HUES64 (cell line): ENCODE measurements around the gene HTT.
"Not testable (repeated sequence)": the region's sequence is repeated elsewhere in the genome, so short reads cannot be mapped to it uniquely, and the experiment has no call there.

Source experiments
- H3K27ac ChIP-seq: 2 replicates; pipeline ENCODE4 v1.7.0; 2013; ENCODE audit warnings: low read depth, low read length, inconsistent platforms
- H3K27me3 ChIP-seq: 2 replicates; pipeline ENCODE4 v1.6.1; 2013; ENCODE audit warnings: mild to moderate bottlenecking, low read length; ENCODE audit not compliant: insufficient read depth
- H3K36me3 ChIP-seq: 2 replicates; pipeline ENCODE4 v1.6.1; 2013; ENCODE audit warnings: mild to moderate bottlenecking, low read length; ENCODE audit not compliant: insufficient read depth
- H3K4me1 ChIP-seq: 2 replicates; pipeline ENCODE4 v1.6.1; 2013; ENCODE audit warnings: mild to moderate bottlenecking, low read length, moderate library complexity; ENCODE audit not compliant: insufficient read depth
- H3K4me3 ChIP-seq: 2 replicates; pipeline ENCODE4 v1.5.1; 2013; ENCODE audit warnings: mild to moderate bottlenecking, low read length, moderate library complexity
- H3K9ac ChIP-seq: 2 replicates; pipeline ENCODE4 v1.6.1; 2013; ENCODE audit warnings: mild to moderate bottlenecking, low read depth, low read length
- H3K9me3 ChIP-seq: 2 replicates; pipeline ENCODE4 v1.6.1; 2013; ENCODE audit warnings: low read depth, low read length; ENCODE audit not compliant: insufficient read depth
- WGBS: fragments of 150-250, 120-280 bp; methylation state at CpG from one replicate; pipeline ENCODE4 v1.1.7; 2013; ENCODE audit warnings: missing lambda C conversion rate; 5-methylcytosine and 5-hydroxymethylcytosine counted together

Gene HTT

DNA sequence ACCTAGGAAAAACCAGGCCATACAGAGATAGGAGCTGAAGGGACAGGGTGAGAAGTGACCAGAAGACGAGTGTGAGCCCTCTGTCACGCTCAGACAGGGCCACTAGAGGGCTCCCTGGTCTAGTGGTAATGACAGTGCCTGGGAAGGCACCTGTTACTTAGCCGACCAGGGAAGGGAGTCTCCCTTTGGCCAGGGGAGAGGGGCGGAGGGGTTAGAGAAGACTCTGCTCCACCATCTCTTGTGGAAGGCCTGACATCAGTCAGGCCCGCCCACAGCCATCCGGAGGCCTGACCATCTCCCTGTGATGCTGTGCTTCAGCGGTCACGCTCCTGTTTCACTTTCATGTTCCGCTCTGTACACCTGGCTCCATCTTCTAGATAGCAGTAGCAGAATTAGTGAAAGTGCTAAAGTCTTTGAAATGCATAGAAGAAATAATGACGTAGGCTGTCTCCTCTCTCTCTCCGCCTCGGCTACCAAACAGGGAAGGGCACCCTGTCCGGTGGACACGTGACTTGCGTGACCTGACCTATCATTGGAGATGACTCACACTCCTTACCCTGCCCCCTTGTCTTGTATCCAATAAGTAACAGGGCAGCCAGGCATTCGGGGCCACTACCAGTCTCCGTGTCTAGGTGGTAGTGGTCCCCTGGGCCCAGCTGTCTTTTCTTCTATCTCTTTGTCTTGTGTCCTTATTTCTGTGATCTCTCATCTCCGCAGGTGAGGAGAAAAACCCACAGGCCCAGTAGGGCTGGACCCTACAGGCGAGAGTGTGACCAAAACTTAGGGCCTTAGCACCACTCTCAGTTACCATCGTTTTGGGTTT is 26.8 kb upstream of the HTT start:
- H3K9me3 ChIP-seq = no peaks in the 10 kb centered on the region
- no peak overlapping the region for H3K4me3 ChIP-seq
- H3K4me1 ChIP-seq = no peaks in the 10 kb centered on the region
- no peaks in the 10 kb centered on the region for H3K36me3 ChIP-seq
- whole genome bisulfite sequencing = 64% methylated on average over 20 of the region's 20 CpGs
- H3K9ac ChIP-seq = no peak overlapping the region
- H3K27ac ChIP-seq = no peak overlapping the region
- no peaks in the 10 kb centered on the region for H3K27me3 ChIP-seq

DNA sequence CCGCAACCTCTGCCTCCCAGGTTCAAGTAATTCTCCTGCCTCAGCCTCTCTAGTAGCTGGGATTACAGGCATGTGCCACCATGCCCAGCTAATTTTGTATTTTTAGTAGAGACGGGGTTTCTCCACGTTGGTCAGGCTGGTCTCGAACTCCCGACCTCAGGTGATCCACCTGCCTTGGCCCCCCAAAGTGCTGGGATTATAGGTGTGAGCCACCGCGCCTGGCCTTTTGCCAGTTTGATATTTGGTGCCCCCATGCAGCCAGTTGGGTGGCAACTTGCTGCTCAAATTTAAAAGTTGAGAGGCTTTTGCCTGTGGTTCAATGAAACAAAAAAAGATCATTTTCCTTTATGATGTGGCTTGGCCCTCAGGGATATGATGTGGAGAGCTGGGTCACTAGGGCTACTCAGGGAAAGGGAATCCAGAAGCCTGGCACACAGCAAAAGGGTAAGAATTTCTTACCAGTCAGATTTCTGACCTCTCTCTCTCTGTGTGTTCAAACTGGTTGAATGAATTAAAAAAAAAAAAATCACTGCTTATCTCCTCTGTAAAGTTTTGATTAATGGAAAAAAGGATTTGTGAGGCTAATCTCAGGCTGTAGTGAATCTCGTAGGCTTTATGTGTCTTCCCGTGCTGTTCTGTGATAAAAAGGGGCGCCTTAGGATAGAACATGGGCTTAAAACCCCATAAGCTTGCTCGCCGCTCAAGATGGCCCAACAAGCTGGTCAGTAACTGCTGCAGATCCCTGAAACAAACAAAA is 23.2 kb upstream of the HTT start:
- not testable (repeated sequence) for H3K4me1 ChIP-seq, H3K27ac ChIP-seq, H3K36me3 ChIP-seq, H3K9ac ChIP-seq, H3K4me3 ChIP-seq, H3K27me3 ChIP-seq
- WGBS = 94% methylated on average over 10 of the region's 12 CpGs
- H3K9me3 ChIP-seq = peaks cover 26% of the 10 kb centered on the region

DNA sequence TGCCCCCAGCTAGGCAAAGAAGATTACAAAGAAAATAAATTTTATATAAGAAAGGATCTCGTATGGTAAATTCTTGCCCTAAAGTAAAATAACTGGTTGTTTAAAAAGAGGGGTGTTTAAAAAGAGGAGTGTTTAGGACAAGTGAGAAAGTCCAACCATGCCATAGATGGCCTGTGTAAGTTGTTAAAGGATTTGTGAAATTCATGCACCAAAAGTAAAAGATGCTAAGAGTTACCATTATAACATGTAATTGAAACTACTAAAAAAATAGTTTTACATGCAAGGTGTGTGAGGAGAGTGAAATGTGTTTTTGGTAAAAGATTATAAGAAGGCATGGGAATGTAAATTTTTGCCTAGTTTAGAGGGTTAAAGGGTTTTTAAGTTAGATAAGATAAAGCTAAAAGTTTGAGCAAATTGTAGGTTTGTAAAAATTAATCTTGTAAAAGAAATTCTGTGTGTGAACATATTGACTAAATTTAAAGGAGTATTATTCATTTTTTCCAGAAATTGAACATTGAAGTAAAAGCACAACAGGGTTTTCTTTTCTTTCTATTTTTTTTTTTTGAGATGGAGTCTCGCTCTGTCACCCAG is 20.2 kb upstream of the HTT start:
- Histone ChIP-seq H3K4me3 (no peak overlapping the region), H3K9me3 (peaks cover 31% of the 10 kb centered on the region)
- 94% methylated on average over 2 of the region's 2 CpGs for WGBS

DNA sequence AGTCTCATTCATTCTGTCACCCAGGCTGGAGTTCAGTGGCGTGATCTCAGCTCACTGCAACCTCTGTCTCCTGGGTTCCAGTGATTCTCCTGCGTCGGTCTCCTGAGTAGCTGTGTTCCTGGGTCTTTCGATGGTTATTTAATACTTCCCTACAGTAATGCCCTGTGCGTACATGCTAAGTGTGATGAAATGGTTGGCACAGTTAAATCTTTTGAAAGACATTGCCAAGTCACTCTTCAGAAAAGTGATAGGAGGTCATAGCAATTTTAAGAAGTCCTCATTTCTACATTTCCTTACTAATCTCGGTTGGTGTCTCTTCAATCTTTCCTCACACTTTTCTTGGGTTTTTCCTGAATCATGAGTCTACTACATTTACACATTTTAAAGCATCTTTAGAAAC is 14.5 kb upstream of the HTT start:
- Histone ChIP-seq H3K27me3 (no peaks in the 10 kb centered on the region), H3K4me3 (no peak overlapping the region), H3K9me3 (peaks cover 17% of the 10 kb centered on the region), H3K9ac (no peak overlapping the region), H3K4me1 (no peaks in the 10 kb centered on the region), H3K36me3 (no peaks in the 10 kb centered on the region), H3K27ac (no peak overlapping the region)
- WGBS = 94% methylated on average over 6 of the region's 6 CpGs

More for the DNA sequence above, 20.2 kb upstream of the HTT start:
- H3K4me1 ChIP-seq = no peaks in the 10 kb centered on the region
- H3K36me3 ChIP-seq = no peaks in the 10 kb centered on the region
- H3K27ac ChIP-seq = no peak overlapping the region
- no peaks in the 10 kb centered on the region for H3K27me3 ChIP-seq
- H3K9ac ChIP-seq = no peak overlapping the region

DNA sequence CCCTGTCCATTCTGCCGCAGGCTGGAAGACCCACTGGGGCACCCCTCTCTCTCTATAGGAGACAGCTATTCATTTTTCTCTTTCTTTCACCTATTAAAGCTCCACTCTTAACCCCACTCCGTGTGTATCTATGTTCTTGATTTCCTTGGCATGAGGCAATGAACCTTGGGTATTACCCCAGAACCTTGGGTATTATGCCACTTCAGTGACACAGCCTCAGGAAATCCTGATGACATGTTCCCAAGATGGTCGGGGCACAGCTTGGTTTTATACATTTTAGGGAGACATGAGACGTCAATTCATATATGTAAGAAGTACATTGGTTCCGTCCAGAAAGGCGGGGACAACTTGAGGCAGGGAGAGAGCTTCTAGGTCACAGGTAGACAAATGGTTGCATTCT is 13.5 kb upstream of the HTT start:
- Histone ChIP-seq H3K27ac (no peak overlapping the region), H3K4me3 (no peak overlapping the region), H3K4me1 (no peaks in the 10 kb centered on the region), H3K27me3 (no peaks in the 10 kb centered on the region), H3K36me3 (no peaks in the 10 kb centered on the region), H3K9ac (no peak overlapping the region), H3K9me3 (peaks cover 8% of the 10 kb centered on the region)
- 95% methylated on average over 6 of the region's 6 CpGs for WGBS

DNA sequence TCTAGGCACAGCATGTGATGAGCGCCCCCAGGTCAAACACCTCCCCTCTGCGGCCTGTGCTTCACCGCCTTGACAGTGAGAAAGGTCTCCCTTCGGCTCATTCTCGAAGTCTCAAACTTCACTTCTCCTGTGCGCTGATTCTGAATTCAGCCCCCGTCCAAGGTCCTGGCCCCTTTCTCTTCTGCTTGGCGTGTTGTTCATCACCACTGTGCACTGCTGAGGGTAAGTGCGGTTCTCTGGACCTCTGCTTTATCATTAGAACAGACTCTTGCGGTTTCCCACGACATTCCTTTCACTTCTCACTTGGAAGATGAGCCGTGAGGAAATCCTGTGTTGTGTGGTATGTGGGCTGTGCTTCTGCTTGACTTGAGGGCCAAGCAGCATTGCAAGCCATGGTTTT is 12.0 kb upstream of the HTT start:
- H3K4me3 ChIP-seq = no peak overlapping the region
- H3K36me3 ChIP-seq = no peaks in the 10 kb centered on the region

DNA sequence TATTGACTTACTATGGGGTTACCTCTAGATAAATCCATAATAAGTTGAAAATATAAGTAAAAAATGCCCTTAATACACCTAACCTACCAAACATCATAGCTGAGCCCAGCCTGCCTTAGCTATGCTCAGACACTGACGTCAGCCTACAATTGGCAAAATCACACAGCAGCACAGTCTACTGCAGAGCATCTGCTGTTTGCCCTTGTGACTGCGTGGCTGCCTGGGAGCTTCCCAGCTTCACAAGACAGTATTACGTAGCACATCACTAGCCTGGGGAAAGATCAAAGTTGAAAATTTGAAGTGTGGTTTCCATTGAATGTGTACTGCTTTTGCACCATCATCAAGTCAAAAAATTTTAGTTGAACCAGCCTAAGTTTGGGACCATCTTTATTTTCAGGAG is 8.9 kb upstream of the HTT start:
- Histone ChIP-seq H3K9me3 (no peaks in the 10 kb centered on the region), H3K27me3 (no peaks in the 10 kb centered on the region), H3K36me3 (no peaks in the 10 kb centered on the region), H3K9ac (no peak overlapping the region), H3K4me3 (no peak overlapping the region), H3K4me1 (no peaks in the 10 kb centered on the region), H3K27ac (no peak overlapping the region)
- 91% methylated on average over 3 of the region's 3 CpGs for WGBS

More for the DNA sequence above, 12.0 kb upstream of the HTT start:
- WGBS = 92% methylated on average over 11 of the region's 12 CpGs
- no peaks in the 10 kb centered on the region for H3K4me1 ChIP-seq
- H3K9ac ChIP-seq = no peak overlapping the region
- H3K27me3 ChIP-seq = no peaks in the 10 kb centered on the region
- H3K9me3 ChIP-seq = no peaks in the 10 kb centered on the region
- H3K27ac ChIP-seq = no peak overlapping the region

DNA sequence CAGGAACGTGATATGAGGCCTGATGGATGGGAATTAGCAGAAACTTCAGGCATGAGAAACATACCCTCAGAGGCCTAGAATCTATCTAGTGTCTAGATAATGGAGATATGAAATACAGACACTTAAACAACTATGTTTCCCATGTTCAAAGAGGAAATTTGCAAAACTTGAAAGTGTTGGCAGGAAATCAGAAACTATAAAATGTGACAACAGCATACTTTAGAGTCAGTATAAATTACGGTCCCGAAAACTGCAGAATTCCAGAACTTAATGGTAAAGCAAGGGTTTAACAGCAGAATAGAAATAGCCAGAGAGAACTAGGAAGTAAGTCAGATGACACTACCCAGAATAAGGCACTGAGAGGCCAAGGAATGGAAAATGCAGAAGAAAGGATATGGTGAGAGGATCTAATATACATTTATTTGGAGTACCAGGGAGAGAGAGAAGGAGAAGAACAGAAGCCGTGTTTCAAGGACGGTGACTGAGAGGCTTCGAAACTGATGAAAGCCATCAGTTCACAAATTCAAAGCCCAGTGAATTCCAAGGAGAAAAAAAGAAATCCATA is 7.6 kb upstream of the HTT start:
- Histone ChIP-seq H3K4me1 (no peaks in the 10 kb centered on the region), H3K27me3 (no peaks in the 10 kb centered on the region), H3K36me3 (no peaks in the 10 kb centered on the region), H3K9me3 (no peaks in the 10 kb centered on the region), H3K4me3 (no peak overlapping the region), H3K27ac (no peak overlapping the region), H3K9ac (no peak overlapping the region)
- 94% methylated on average over 5 of the region's 6 CpGs for WGBS

DNA sequence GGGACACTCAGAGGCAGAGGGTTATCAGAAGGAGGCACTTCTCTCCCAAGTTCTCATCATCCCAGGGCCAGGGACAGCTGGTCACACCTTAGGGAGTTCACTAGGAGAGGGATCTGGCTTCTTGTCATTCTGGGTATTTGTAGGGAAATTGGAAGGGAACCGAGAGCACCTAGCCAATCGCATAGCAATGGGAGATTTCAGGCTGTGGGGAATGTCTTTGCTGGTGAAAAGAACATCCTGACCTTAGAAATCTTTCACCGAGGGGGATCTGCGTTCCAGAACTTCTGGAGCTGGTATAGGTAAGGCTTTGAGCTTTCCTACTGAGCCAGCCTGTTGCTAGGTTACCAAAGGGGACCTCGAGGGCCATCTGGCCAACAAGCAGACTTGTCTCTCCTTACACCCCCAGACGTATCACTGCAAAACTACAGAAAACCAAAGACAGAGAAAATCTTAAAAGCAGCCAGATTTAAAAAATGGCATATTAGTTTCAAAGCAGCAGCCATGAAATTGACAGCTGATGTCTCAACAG is 6.9 kb upstream of the HTT start:
- WGBS = 79% methylated on average over 6 of the region's 6 CpGs
- Histone ChIP-seq H3K27me3 (no peaks in the 10 kb centered on the region), H3K4me3 (no peak overlapping the region), H3K4me1 (no peaks in the 10 kb centered on the region), H3K27ac (no peak overlapping the region), H3K36me3 (no peaks in the 10 kb centered on the region), H3K9me3 (no peaks in the 10 kb centered on the region), H3K9ac (no peak overlapping the region)

DNA sequence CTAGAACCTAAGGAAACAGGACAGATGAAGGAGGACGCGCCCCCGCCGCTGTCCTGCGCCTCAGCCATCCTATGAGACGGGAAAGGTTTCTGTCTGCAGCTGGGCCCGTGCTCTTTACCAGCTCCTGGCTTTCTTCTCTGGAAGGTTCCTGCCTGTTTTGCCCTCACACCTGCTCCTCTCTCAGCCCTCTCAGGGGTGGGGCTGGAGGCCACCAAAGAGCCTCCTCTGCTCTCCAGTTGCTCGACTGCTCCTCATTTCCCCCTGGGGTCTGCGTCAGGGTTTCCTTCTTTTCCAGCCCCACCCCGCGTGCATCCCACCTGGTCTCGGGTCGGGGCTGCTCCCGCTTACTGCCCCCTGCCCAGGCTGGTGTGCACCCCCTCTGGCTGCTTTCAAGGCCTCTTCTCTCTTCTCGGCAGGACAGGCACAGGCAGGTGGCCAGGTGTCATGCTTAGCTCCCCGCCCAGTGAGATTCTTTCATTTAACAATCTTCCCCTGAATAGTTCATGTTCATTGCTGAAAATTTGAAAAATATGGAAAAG is 4.8 kb upstream of the HTT start:
- no peak overlapping the region for H3K9ac ChIP-seq
- no peak overlapping the region for H3K4me3 ChIP-seq
- peaks cover 3% of the 10 kb centered on the region; the same call in 1 of the 2 replicates for H3K27me3 ChIP-seq
- H3K9me3 ChIP-seq = no peaks in the 10 kb centered on the region
- WGBS = 88% methylated on average over 16 of the region's 16 CpGs
- no peak overlapping the region for H3K27ac ChIP-seq
- no peaks in the 10 kb centered on the region; the same call in 1 of the 2 replicates for H3K4me1 ChIP-seq
- no peaks in the 10 kb centered on the region for H3K36me3 ChIP-seq
